Panc1 (cell line): ENCODE data around the gene CYP39A1. TPM values are rescaled to one million over a fixed set of nuclear protein-coding genes. Genes with fewer than 3 reads are reported as not detected.

Experiments used
- total RNA-seq: library from RNA; stranded (reverse); gene quantifications from one replicate; pipeline ENCODE4 v1.2.1, GENCODE V29; 2021; ENCODE audit not compliant: unreplicated experiment

Gene CYP39A1
- total RNA-seq, 1 experiment from 2014 or later = 0.72 TPM

Other genes starting within 250 kb of the CYP39A1 start
- 0.05 TPM for gene RCAN2, start 161.4 kb downstream of the CYP39A1 start, total RNA-seq
- 0.77 TPM for gene SLC25A27, start 157 bp upstream of the CYP39A1 start, total RNA-seq
- not detected for gene TDRD6, start 35.1 kb upstream of the CYP39A1 start, total RNA-seq
- 0.41 TPM for gene PLA2G7, start 82.6 kb upstream of the CYP39A1 start, total RNA-seq
- gene ANKRD66, start 94.1 kb upstream of the CYP39A1 start, total RNA-seq = not detected
- gene MEP1A, start 140.6 kb upstream of the CYP39A1 start, total RNA-seq = not detected